H1 (cell line): ENCODE data around the gene CRYGN. TPM values are rescaled to one million over a fixed set of nuclear protein-coding genes. Genes with fewer than 3 reads are reported as not detected.

Experiments used
- CHD2 ChIP-seq: IDR thresholded peaks from 2 replicates; pipeline ENCODE4 v1.6.1; 2012; ENCODE audit warnings: low read length, improper control_type of control experiment
- polyA plus RNA-seq, 7 experiments: library from polyadenylated mRNA; depleted of rRNA in 3 of 7; stranded (reverse) in 5 of 7; unstranded in 2 of 7; fragments of >200 nt in 5 of 7; fragments of 200-250 nt in 2 of 7; gene quantifications; 1 replicate in 5 of 7; 2 replicates in 1 of 7; 4 replicates in 1 of 7; pipeline versions ENCODE4 v1.2.1 to v1.2.3, GENCODE V29; 2011 to 2013; ENCODE audit warnings: missing spikeins in 2 of 7, mixed read lengths in 2 of 7
- total RNA-seq: library from RNA; stranded (reverse); fragmentation: NEBNext Ultra II Directional; extraction: Animal tissue kit (Norgen Biotek cat#: 25700); gene quantifications from 2 replicates; pipeline ENCODE4 v1.2.1, GENCODE V29; 2021

The CRYGN gene
- total and polyA plus RNA-seq, 2 of the 8 experiments (the other 6 are each of a cell fraction or from before 2014, with no cell fraction given) = 0.98 to 1.6 TPM

DNA sequence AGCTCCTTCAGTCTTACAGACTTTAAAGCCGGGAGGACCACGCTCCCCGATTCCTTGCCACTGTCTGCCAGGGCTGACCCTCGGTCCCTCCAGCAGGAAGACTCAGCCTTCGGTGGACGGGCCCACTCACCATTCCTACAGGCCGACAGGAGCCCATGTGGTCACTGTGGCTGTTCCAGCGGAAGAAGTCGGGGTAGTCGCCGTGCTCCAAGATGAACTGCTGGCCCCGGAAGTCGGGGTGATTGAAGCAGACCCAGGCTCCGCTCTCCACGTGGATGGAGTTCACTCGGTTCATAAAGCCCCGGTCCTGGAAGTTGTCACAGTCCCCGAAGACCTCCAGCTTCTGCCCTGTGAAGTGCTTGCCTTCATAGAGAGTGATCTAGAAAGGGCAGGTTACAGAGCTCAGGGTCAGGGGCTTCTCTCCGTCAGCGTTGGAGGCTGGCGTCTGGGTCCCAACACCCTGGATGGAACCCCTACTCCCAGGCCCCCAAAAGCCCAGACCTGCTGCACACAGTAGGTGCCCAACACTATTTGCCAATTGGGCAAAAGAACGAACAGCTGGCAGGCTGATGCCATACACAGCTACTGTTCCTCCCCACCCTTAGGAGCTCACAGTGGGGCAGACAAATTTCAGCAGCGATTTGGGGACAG, 1.9 kb downstream of the CRYGN start (continued):
- no peak for TF ChIP-seq CHD2
